Measurements from ENCODE around the gene TRPM3.

Gene TRPM3

GRCh38 chr9:70883963-70884793 lies 237.2 kb downstream of the TRPM3 start:
- no peak for DNase-seq (ENCODE audit: low read depth)

- DNase-seq (ENCODE audit: low read depth): peak; percentile 49
These were observed 238.4 kb downstream of the TRPM3 start for GRCh38 chr9:70883056-70883455.

GRCh38 chr9:70881333-70881732 lies 240.1 kb downstream of the TRPM3 start:
- no peak for DNase-seq (ENCODE audit: low read depth)

GRCh38 chr9:70880535-70880934 lies 240.9 kb downstream of the TRPM3 start:
- DNase-seq (ENCODE audit: low read depth): no peak

GRCh38 chr9:70878576-70878975 lies 242.8 kb downstream of the TRPM3 start:
- no peak for DNase-seq (ENCODE audit: low read depth)

- DNase-seq (ENCODE audit: low read depth): no peak
These were observed 247.0 kb downstream of the TRPM3 start for GRCh38 chr9:70874451-70874850.

- no peak for DNase-seq (ENCODE audit: low read depth)
These were observed 247.9 kb downstream of the TRPM3 start for GRCh38 chr9:70873506-70873905.

- DNase-seq (ENCODE audit: low read depth): no peak
These were observed 252.5 kb downstream of the TRPM3 start for GRCh38 chr9:70868661-70869652.

- no peak for DNase-seq (ENCODE audit: low read depth)
These were observed 253.4 kb downstream of the TRPM3 start for GRCh38 chr9:70868041-70868440.

- DNase-seq (ENCODE audit: low read depth): no peak
These were observed 255.9 kb downstream of the TRPM3 start for GRCh38 chr9:70865471-70865870.

- no peak for DNase-seq (ENCODE audit: low read depth)
These were observed 259.6 kb downstream of the TRPM3 start for GRCh38 chr9:70861797-70862196.

- DNase-seq (ENCODE audit: low read depth): no peak
These were observed 260.0 kb downstream of the TRPM3 start for GRCh38 chr9:70861376-70861775.

- DNase-seq (ENCODE audit: low read depth): no peak
These were observed 261.7 kb downstream of the TRPM3 start for GRCh38 chr9:70859694-70860093.

- no peak for DNase-seq (ENCODE audit: low read depth)
These were observed 265.0 kb downstream of the TRPM3 start for GRCh38 chr9:70856411-70856810.

GRCh38 chr9:70852711-70853240 lies 268.6 kb downstream of the TRPM3 start:
- DNase-seq (ENCODE audit: low read depth): no peak

GRCh38 chr9:70840266-70840665 lies 281.2 kb downstream of the TRPM3 start:
- no peak for DNase-seq (ENCODE audit: low read depth)

GRCh38 chr9:70835323-70835722 lies 286.1 kb downstream of the TRPM3 start:
- DNase-seq (ENCODE audit: low read depth): peak; percentile 18

GRCh38 chr9:70832492-70832891 lies 288.9 kb downstream of the TRPM3 start:
- peak; percentile 37 for DNase-seq (ENCODE audit: low read depth)

GRCh38 chr9:70830618-70831017 lies 290.8 kb downstream of the TRPM3 start:
- no peak for DNase-seq (ENCODE audit: low read depth)

- DNase-seq (ENCODE audit: low read depth): no peak
These were observed 291.7 kb downstream of the TRPM3 start for GRCh38 chr9:70829591-70830265.

- DNase-seq (ENCODE audit: low read depth): no peak
These were observed 294.9 kb downstream of the TRPM3 start for GRCh38 chr9:70826562-70826961.

- no peak for DNase-seq (ENCODE audit: low read depth)
These were observed 298.1 kb downstream of the TRPM3 start for GRCh38 chr9:70823284-70823683.

All from ELR (cell line).